ENCODE data around the gene COL4A2.

Gene COL4A2

DNA sequence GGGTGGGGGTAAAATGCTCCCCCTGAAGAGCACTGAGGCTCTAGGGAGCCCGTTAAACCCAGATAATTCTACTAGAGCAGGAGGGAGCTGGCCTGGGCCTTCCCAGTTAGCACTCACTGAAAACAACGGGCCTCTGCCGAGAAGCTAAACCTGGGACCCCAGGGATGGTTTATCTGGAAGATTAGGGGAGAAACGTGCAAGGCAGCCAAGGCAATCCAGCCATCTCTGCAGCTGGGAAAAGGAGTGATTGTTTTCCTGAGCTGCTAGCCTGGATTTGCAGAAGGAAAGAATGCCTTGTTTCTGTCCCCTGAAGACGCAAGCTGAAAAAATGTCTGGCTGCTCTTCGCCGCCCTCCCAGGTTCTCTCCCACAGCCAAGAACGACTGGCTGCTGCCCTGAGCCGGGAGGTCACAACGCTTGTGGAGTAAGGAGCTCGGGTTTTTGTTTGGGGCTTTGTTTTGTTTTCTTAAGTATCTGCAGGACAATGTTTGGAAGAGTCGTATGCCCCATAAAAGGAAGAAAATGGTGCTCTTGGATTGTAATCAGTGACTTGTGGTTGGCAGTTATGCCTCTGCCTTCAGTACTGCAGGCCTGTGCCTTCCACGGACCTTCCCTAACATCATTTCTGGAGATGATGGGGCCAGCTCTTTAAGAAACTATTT, 31.5 kb downstream of the COL4A2 start:
- no peak overlapping the region for H3K27ac ChIP-seq (ENCODE audit: low read depth, low read length)
- no peaks in the 10 kb centered on the region for H3K9me3 ChIP-seq (ENCODE audit: control insufficient read depth in 1 of 2, low read length in 2 of 2)
- no peaks in the 10 kb centered on the region for H3K36me3 ChIP-seq (ENCODE audit: control insufficient read depth in 1 of 2, insufficient read depth in 2 of 2, low read length in 2 of 2)
- H3K4me1 ChIP-seq (ENCODE audit: control insufficient read depth in 1 of 2, insufficient read depth in 2 of 2, low read length in 2 of 2), result peaks cover 5 to 9% of the 10 kb centered on the region in 2 donors
- H3K9ac ChIP-seq (ENCODE audit: low read depth in 1 of 2, low read length in 2 of 2), result no peak overlapping the region
- peaks cover 0 to 6% of the 10 kb centered on the region in 2 donors for H3K27me3 ChIP-seq (ENCODE audit: control insufficient read depth in 1 of 2, insufficient read depth in 2 of 2, low read length in 2 of 2)
- H3K4me3 ChIP-seq (ENCODE audit: low read depth in 1 of 2, low read length in 2 of 2), result no peak overlapping the region

DNA sequence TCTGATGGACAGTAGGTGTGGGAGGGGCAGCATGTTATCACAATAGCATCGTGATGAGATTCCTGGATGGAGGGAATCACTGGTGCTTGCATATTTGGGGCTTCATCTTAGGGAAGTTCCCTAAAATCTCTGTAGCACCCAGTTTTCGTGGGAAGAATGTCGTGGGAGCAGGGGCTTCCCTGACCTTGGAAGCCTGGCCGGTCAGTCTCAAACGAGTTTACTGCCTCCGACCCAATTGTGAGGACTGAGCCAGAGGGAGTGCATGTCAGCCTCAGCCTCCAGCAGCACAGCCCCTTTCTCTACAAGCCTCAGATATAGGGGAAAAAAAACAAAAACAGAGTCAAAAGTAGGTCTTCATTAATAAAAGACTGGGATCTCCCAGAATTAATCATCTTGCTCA, 32.2 kb downstream of the COL4A2 start:
- no peak overlapping the region for H3K27ac ChIP-seq (ENCODE audit: low read depth, low read length)

GRCh38 chr13:110339975-110340550, 33.0 kb downstream of the COL4A2 start:
- no peak overlapping the region for H3K4me3 ChIP-seq (ENCODE audit: low read depth in 1 of 2, low read length in 2 of 2)
- no peak overlapping the region for H3K9ac ChIP-seq (ENCODE audit: low read depth in 1 of 2, low read length in 2 of 2)
- H3K27ac ChIP-seq (ENCODE audit: low read depth, low read length), result peak overlapping the region; percentile 83
- no peaks in the 10 kb centered on the region for H3K36me3 ChIP-seq (ENCODE audit: control insufficient read depth in 1 of 2, insufficient read depth in 2 of 2, low read length in 2 of 2)
- no peaks in the 10 kb centered on the region for H3K9me3 ChIP-seq (ENCODE audit: control insufficient read depth in 1 of 2, low read length in 2 of 2)
- peaks cover 5 to 9% of the 10 kb centered on the region in 2 donors for H3K4me1 ChIP-seq (ENCODE audit: control insufficient read depth in 1 of 2, insufficient read depth in 2 of 2, low read length in 2 of 2)
- peaks cover 0 to 6% of the 10 kb centered on the region in 2 donors for H3K27me3 ChIP-seq (ENCODE audit: control insufficient read depth in 1 of 2, insufficient read depth in 2 of 2, low read length in 2 of 2)

More for the DNA sequence above, 32.2 kb downstream of the COL4A2 start:
- Histone ChIP-seq H3K9ac (ENCODE audit: low read depth in 1 of 2, low read length in 2 of 2) (no peak overlapping the region), H3K4me1 (ENCODE audit: control insufficient read depth in 1 of 2, insufficient read depth in 2 of 2, low read length in 2 of 2) (peaks cover 5 to 9% of the 10 kb centered on the region in 2 donors), H3K27me3 (ENCODE audit: control insufficient read depth in 1 of 2, insufficient read depth in 2 of 2, low read length in 2 of 2) (peaks cover 0 to 6% of the 10 kb centered on the region in 2 donors), H3K36me3 (ENCODE audit: control insufficient read depth in 1 of 2, insufficient read depth in 2 of 2, low read length in 2 of 2) (no peaks in the 10 kb centered on the region), H3K9me3 (ENCODE audit: control insufficient read depth in 1 of 2, low read length in 2 of 2) (no peaks in the 10 kb centered on the region), H3K4me3 (ENCODE audit: low read depth in 1 of 2, low read length in 2 of 2) (no peak overlapping the region)

DNA sequence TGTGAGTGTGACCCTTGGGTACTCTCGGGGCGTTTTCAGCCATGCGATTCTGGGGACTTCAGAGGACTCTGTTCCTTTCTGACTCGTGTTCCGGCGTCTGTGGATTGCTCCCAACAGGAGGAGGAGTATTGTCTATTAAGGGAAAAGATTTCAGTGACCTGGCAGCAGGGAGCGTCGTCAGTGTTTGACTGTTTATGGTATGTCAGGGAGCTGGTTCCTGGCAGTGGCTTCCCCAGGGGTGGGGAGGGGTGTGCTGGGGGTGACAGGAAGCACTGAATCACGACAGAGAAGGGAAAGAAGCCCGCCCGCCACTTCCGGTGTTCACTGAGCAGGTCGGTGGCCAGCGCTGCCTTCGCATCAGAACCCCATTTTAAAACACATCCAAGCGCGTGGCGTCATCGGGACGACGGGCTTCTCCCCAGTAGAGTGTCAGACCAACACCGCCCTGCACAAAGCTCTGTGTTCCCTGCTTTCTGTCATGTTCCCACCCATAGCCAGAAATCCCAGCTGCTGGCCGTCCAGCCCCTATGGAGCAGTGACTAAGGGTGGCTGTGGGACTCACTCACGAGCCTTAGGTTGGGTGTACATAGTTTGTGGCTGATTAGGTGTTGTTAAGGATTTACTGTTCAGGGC, 33.8 kb downstream of the COL4A2 start:
- Histone ChIP-seq H3K4me1 (ENCODE audit: control insufficient read depth in 1 of 2, insufficient read depth in 2 of 2, low read length in 2 of 2) (peaks cover 5 to 9% of the 10 kb centered on the region in 2 donors), H3K36me3 (ENCODE audit: control insufficient read depth in 1 of 2, insufficient read depth in 2 of 2, low read length in 2 of 2) (no peaks in the 10 kb centered on the region), H3K9ac (ENCODE audit: low read depth in 1 of 2, low read length in 2 of 2) (peak overlapping the region in 1 of 2 donors; percentile 42), H3K27me3 (ENCODE audit: control insufficient read depth in 1 of 2, insufficient read depth in 2 of 2, low read length in 2 of 2) (peaks cover 0 to 6% of the 10 kb centered on the region in 2 donors), H3K27ac (ENCODE audit: low read depth, low read length) (peak overlapping the region; percentile 83), H3K4me3 (ENCODE audit: low read depth in 1 of 2, low read length in 2 of 2) (no peak overlapping the region), H3K9me3 (ENCODE audit: control insufficient read depth in 1 of 2, low read length in 2 of 2) (no peaks in the 10 kb centered on the region)

- peaks cover 5 to 11% of the 10 kb centered on the region in 2 donors for H3K4me1 ChIP-seq (ENCODE audit: control insufficient read depth in 1 of 2, insufficient read depth in 2 of 2, low read length in 2 of 2)
- no peak overlapping the region for H3K4me3 ChIP-seq (ENCODE audit: low read depth in 1 of 2, low read length in 2 of 2)
- no peaks in the 10 kb centered on the region for H3K36me3 ChIP-seq (ENCODE audit: control insufficient read depth in 1 of 2, insufficient read depth in 2 of 2, low read length in 2 of 2)
- H3K27me3 ChIP-seq (ENCODE audit: control insufficient read depth in 1 of 2, insufficient read depth in 2 of 2, low read length in 2 of 2), result peaks cover 0 to 6% of the 10 kb centered on the region in 2 donors
- peak overlapping the region; percentile 83 for H3K27ac ChIP-seq (ENCODE audit: low read depth, low read length)
- H3K9ac ChIP-seq (ENCODE audit: low read depth in 1 of 2, low read length in 2 of 2), result peak overlapping the region in 1 of 2 donors; percentile 42
- H3K9me3 ChIP-seq (ENCODE audit: control insufficient read depth in 1 of 2, low read length in 2 of 2), result no peaks in the 10 kb centered on the region
Measured at GRCh38 chr13:110341445-110342244, 34.6 kb downstream of the COL4A2 start.

DNA sequence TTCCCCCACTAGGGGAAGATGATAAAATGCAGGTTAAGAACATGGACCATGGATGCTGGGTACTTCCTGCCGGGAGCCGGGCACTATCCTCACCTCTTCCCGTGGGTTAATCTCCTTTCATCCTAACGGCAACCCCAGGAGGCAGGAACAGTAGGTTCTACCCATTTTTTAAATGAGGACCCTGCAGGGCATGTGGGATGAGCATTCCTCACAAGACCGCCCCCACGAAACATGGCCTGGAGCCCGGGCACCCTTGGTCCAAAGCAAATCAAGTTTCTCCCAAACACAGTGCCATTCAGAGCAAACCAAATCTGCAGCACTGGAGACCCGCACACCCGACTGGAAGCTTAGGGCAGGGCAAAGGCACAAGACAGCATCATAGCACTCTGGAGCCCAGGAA, 35.4 kb downstream of the COL4A2 start:
- Histone ChIP-seq H3K36me3 (ENCODE audit: control insufficient read depth in 1 of 2, insufficient read depth in 2 of 2, low read length in 2 of 2) (no peaks in the 10 kb centered on the region), H3K4me1 (ENCODE audit: control insufficient read depth in 1 of 2, insufficient read depth in 2 of 2, low read length in 2 of 2) (peaks cover 5 to 17% of the 10 kb centered on the region in 2 donors), H3K27me3 (ENCODE audit: control insufficient read depth in 1 of 2, insufficient read depth in 2 of 2, low read length in 2 of 2) (peaks cover 0 to 6% of the 10 kb centered on the region in 2 donors), H3K27ac (ENCODE audit: low read depth, low read length) (peak overlapping the region; percentile 83), H3K9me3 (ENCODE audit: control insufficient read depth in 1 of 2, low read length in 2 of 2) (no peaks in the 10 kb centered on the region), H3K9ac (ENCODE audit: low read depth in 1 of 2, low read length in 2 of 2) (no peak overlapping the region), H3K4me3 (ENCODE audit: low read depth in 1 of 2, low read length in 2 of 2) (no peak overlapping the region)

- Histone ChIP-seq H3K27ac (ENCODE audit: low read depth, low read length) (no peak overlapping the region), H3K9me3 (ENCODE audit: control insufficient read depth in 1 of 2, low read length in 2 of 2) (no peaks in the 10 kb centered on the region), H3K4me1 (ENCODE audit: control insufficient read depth in 1 of 2, insufficient read depth in 2 of 2, low read length in 2 of 2) (peaks cover 5 to 20% of the 10 kb centered on the region in 2 donors), H3K36me3 (ENCODE audit: control insufficient read depth in 1 of 2, insufficient read depth in 2 of 2, low read length in 2 of 2) (no peaks in the 10 kb centered on the region), H3K27me3 (ENCODE audit: control insufficient read depth in 1 of 2, insufficient read depth in 2 of 2, low read length in 2 of 2) (peaks cover 0 to 6% of the 10 kb centered on the region in 2 donors), H3K4me3 (ENCODE audit: low read depth in 1 of 2, low read length in 2 of 2) (no peak overlapping the region), H3K9ac (ENCODE audit: low read depth in 1 of 2, low read length in 2 of 2) (no peak overlapping the region)
Measured at GRCh38 chr13:110343241-110343865, 36.3 kb downstream of the COL4A2 start.

GRCh38 chr13:110344320-110344719, 37.2 kb downstream of the COL4A2 start:
- peaks cover 5 to 20% of the 10 kb centered on the region in 2 donors for H3K4me1 ChIP-seq (ENCODE audit: control insufficient read depth in 1 of 2, insufficient read depth in 2 of 2, low read length in 2 of 2)
- no peaks in the 10 kb centered on the region for H3K36me3 ChIP-seq (ENCODE audit: control insufficient read depth in 1 of 2, insufficient read depth in 2 of 2, low read length in 2 of 2)
- peaks cover 0 to 6% of the 10 kb centered on the region in 2 donors for H3K27me3 ChIP-seq (ENCODE audit: control insufficient read depth in 1 of 2, insufficient read depth in 2 of 2, low read length in 2 of 2)
- no peaks in the 10 kb centered on the region for H3K9me3 ChIP-seq (ENCODE audit: control insufficient read depth in 1 of 2, low read length in 2 of 2)
- no peak overlapping the region for H3K9ac ChIP-seq (ENCODE audit: low read depth in 1 of 2, low read length in 2 of 2)
- no peak overlapping the region for H3K27ac ChIP-seq (ENCODE audit: low read depth, low read length)
- no peak overlapping the region for H3K4me3 ChIP-seq (ENCODE audit: low read depth in 1 of 2, low read length in 2 of 2)

DNA sequence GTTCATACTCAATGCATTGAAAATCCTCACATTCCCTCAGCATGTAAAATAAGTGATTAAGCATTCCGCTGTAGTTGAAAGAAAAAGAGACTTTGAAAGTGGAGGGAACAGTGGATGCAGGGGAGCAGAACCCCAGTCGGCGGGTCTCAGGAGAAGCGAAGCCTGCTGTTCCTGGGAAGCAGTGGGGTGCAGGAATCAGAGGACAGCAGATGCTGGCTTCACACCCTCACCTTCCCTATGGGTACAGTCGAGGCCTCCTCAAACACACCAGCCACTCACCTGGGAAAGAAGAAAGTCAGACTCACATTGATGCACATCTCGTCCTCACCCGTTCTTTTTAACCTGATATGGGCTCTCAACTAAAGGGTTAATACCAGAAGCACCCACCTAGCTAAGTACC, 38.2 kb downstream of the COL4A2 start:
- Histone ChIP-seq H3K27me3 (ENCODE audit: control insufficient read depth in 1 of 2, insufficient read depth in 2 of 2, low read length in 2 of 2) (peaks cover 0 to 6% of the 10 kb centered on the region in 2 donors), H3K9me3 (ENCODE audit: control insufficient read depth in 1 of 2, low read length in 2 of 2) (no peaks in the 10 kb centered on the region), H3K4me3 (ENCODE audit: low read depth in 1 of 2, low read length in 2 of 2) (no peak overlapping the region), H3K9ac (ENCODE audit: low read depth in 1 of 2, low read length in 2 of 2) (no peak overlapping the region), H3K36me3 (ENCODE audit: control insufficient read depth in 1 of 2, insufficient read depth in 2 of 2, low read length in 2 of 2) (no peaks in the 10 kb centered on the region), H3K27ac (ENCODE audit: low read depth, low read length) (peak overlapping the region; percentile 11), H3K4me1 (ENCODE audit: control insufficient read depth in 1 of 2, insufficient read depth in 2 of 2, low read length in 2 of 2) (peaks cover 5 to 20% of the 10 kb centered on the region in 2 donors)
